ENCODE data around the gene MMP15.

DNA sequence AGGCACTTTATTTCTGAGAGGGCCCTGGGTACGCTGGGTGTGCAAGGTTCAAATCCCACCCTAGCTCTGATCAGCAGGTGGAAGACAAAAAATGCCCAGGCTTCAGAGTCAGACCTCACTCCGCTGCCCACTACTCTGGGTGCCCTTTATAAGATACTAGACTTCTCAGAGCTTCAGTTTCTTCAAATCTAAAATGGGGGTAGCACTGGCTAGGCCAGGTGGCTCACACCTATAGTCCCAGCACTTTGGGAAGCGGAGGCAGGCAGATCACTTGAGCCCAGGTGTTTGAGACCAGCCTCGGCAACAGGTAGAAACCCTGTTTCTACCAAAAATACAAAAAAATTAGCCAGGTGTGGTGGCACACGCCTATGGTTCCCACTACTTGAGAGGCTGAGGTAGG is 22.6 kb upstream of the MMP15 start:
- TF ChIP-seq, protein P1, sequence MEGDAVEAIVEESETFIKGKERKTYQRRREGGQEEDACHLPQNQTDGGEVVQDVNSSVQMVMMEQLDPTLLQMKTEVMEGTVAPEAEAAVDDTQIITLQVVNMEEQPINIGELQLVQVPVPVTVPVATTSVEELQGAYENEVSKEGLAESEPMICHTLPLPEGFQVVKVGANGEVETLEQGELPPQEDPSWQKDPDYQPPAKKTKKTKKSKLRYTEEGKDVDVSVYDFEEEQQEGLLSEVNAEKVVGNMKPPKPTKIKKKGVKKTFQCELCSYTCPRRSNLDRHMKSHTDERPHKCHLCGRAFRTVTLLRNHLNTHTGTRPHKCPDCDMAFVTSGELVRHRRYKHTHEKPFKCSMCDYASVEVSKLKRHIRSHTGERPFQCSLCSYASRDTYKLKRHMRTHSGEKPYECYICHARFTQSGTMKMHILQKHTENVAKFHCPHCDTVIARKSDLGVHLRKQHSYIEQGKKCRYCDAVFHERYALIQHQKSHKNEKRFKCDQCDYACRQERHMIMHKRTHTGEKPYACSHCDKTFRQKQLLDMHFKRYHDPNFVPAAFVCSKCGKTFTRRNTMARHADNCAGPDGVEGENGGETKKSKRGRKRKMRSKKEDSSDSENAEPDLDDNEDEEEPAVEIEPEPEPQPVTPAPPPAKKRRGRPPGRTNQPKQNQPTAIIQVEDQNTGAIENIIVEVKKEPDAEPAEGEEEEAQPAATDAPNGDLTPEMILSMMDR (IDR thresholded peaks at IDR 0.05): no peak
- TF ChIP-seq POLR2A (IDR thresholded peaks at IDR 0.05): no peak
